GM20431 (cell line): ENCODE results near the gene ALDH3B1.

ENCODE experiments used
- in situ Hi-C: fragments of 300-500 bp; cut with MseI, MboI; formaldehyde crosslinking; loops from one replicate; pipeline ENCODE4 v1.15.0; 2020; ENCODE audit warnings: low sequenced_read_pairs; ENCODE audit not compliant: unreplicated experiment

ALDH3B1 gene

GRCh38 chr11:68027667-68028066, 17.5 kb downstream of the ALDH3B1 start:
- in situ Hi-C loops, result no loop called here

GRCh38 chr11:68028802-68029545, 18.8 kb downstream of the ALDH3B1 start:
- in situ Hi-C loops, result no loop called here

- in situ Hi-C loops, result no loop called here
Observed at GRCh38 chr11:68030318-68031143, 20.4 kb downstream of the ALDH3B1 start, which contains the start of gene NDUFS8. Gene NDUFS8 (plus strand): TSS chr11:68030681. CDS start chr11:68032152, 1,471 bp downstream.

- in situ Hi-C loops, result no loop called here
Observed at GRCh38 chr11:68031144-68031464, 21.0 kb downstream of the ALDH3B1 start.

GRCh38 chr11:68032003-68032402, 21.9 kb downstream of the ALDH3B1 start:
- in situ Hi-C loops, result no loop called here

GRCh38 chr11:68032997-68033707, 23.0 kb downstream of the ALDH3B1 start:
- in situ Hi-C loops, result no loop called here

- in situ Hi-C loops, result no loop called here
Observed at GRCh38 chr11:68033708-68034045, 23.6 kb downstream of the ALDH3B1 start.

GRCh38 chr11:68035266-68035876, 25.2 kb downstream of the ALDH3B1 start:
- in situ Hi-C loops, result no loop called here

- in situ Hi-C loops, result no loop called here
Observed at GRCh38 chr11:68036141-68036716, 26.1 kb downstream of the ALDH3B1 start.

- in situ Hi-C loops, result no loop called here
Observed at GRCh38 chr11:68036717-68037239, 26.7 kb downstream of the ALDH3B1 start.

- in situ Hi-C loops, result no loop called here
Observed at GRCh38 chr11:68037411-68038225, 27.5 kb downstream of the ALDH3B1 start.

GRCh38 chr11:68038226-68038717, 28.1 kb downstream of the ALDH3B1 start:
- in situ Hi-C loops, result no loop called here

- in situ Hi-C loops, result no loop called here
Observed at GRCh38 chr11:68038718-68039525, 28.8 kb downstream of the ALDH3B1 start, which contains the start of gene TCIRG1. Gene TCIRG1 (plus strand): TSS chr11:68039025. CDS start chr11:68041272, 2,247 bp downstream.

- in situ Hi-C loops, result no loop called here
Observed at GRCh38 chr11:68039526-68040086, 29.5 kb downstream of the ALDH3B1 start.

- in situ Hi-C loops, result no loop called here
Observed at GRCh38 chr11:68040101-68040956, 30.2 kb downstream of the ALDH3B1 start.

- in situ Hi-C loops, result no loop called here
Observed at GRCh38 chr11:68040957-68041591, 30.9 kb downstream of the ALDH3B1 start.
